H1 (cell line): ENCODE measurements around the gene DCDC2. TPM values are rescaled to one million over a fixed set of nuclear protein-coding genes. Genes with fewer than 3 reads are reported as not detected.

ENCODE experiments used
- CTCF ChIA-PET: fragments of 300-600 bp; sonication (Branson Sonifier 250); formaldehyde crosslinking; loops from one replicate; lab custom pipeline; 2021; ENCODE audit not compliant: partially characterized antibody; lab: Charles Lee
- POLR2A ChIA-PET: fragments of 300-600 bp; sonication (Branson Sonifier 250); formaldehyde crosslinking; loops from one replicate; lab custom pipeline; 2021; ENCODE audit warnings: inconsistent platforms; ENCODE audit not compliant: partially characterized antibody; lab: Charles Lee
- DNase-seq, 2 experiments: peaks; one replicate each; pipeline versions ENCODE4 v3.0.0 to v3.0.0-alpha.2; 2010 to 2022; ENCODE audit warnings: low spot score in 2 of 2, low read depth in 1 of 2, mixed read lengths in 1 of 2
- FAIRE-seq: peaks from 2 replicates; lab custom pipeline; 2011; peaks lifted over from hg19 to GRCh38; lab: Jason Lieb, UNC
- H2AFZ ChIP-seq: 2 replicates; pipeline ENCODE4 v1.8.1; 2012; ENCODE audit warnings: low read length, inconsistent platforms
- H2AK5ac ChIP-seq: 2 replicates; pipeline ENCODE4 v1.6.1; 2013; ENCODE audit warnings: low read depth, low read length
- H2BK120ac ChIP-seq: replicated peaks from 2 replicates; pipeline ENCODE3; 2013; ENCODE audit warnings: low read depth, low read length, inconsistent platforms
- H2BK12ac ChIP-seq: 2 replicates; pipeline ENCODE4 v1.6.1; 2013; ENCODE audit warnings: low read depth, low read length
- H2BK15ac ChIP-seq: 2 replicates; pipeline ENCODE4 v1.6.1; 2013; ENCODE audit warnings: low read length
- H2BK20ac ChIP-seq: 2 replicates; pipeline ENCODE4 v1.6.1; 2013; ENCODE audit warnings: low read length
- H2BK5ac ChIP-seq: 2 replicates; pipeline ENCODE4 v1.6.1; 2013; ENCODE audit warnings: low read depth, low read length
- H3K14ac ChIP-seq: 2 replicates; pipeline ENCODE4 v1.6.1; 2013; ENCODE audit warnings: inconsistent platforms; ENCODE audit not compliant: insufficient read length
- H3K18ac ChIP-seq: 2 replicates; pipeline ENCODE4 v1.6.1; 2013; ENCODE audit warnings: low read length; ENCODE audit errors: extremely low read depth
- H3K23ac ChIP-seq: 2 replicates; pipeline ENCODE4 v1.6.1; 2013; ENCODE audit warnings: inconsistent platforms; ENCODE audit not compliant: insufficient read length
- H3K23me2 ChIP-seq: 2 replicates; pipeline ENCODE4 v1.6.1; 2013; ENCODE audit warnings: low read depth, low read length
- H3K27ac ChIP-seq: 2 replicates; pipeline ENCODE4 v1.6.1; 2011; ENCODE audit warnings: low read depth, low read length, inconsistent platforms
- H3K27me3 ChIP-seq, 4 experiments: replicated peaks in 1 of 4; 1 replicate in 1 of 4; 2 replicates in 3 of 4; pipeline versions ENCODE4 v1.6.1 to v1.8.1; 2011 to 2013; ENCODE audit warnings: low read length in 3 of 4, mild to moderate bottlenecking in 3 of 4, inconsistent platforms in 2 of 4, mixed read lengths in 2 of 4, moderate library complexity in 1 of 4; ENCODE audit not compliant: control insufficient read depth in 3 of 4, insufficient read depth in 3 of 4; ENCODE audit errors: extremely low read depth in 1 of 4
- H3K36me3 ChIP-seq, 4 experiments: 2 replicates each; pipeline versions ENCODE4 v1.6.1 to v1.8.1; 2011 to 2013; ENCODE audit warnings: mild to moderate bottlenecking in 4 of 4, low read length in 3 of 4, moderate library complexity in 2 of 4, control low read depth in 1 of 4, inconsistent platforms in 1 of 4; ENCODE audit not compliant: insufficient read depth in 4 of 4, control insufficient read depth in 2 of 4
- H3K4ac ChIP-seq: replicated peaks from 2 replicates; pipeline ENCODE3; 2013; ENCODE audit warnings: low read length, low read depth, mixed read lengths, inconsistent platforms; ENCODE audit not compliant: insufficient read length
- H3K4me1 ChIP-seq, 4 experiments: replicated peaks in 1 of 4; 1 replicate in 1 of 4; 2 replicates in 3 of 4; pipeline versions ENCODE4 v1.6.1 to v1.8.1; 2011 to 2013; ENCODE audit warnings: low read length in 3 of 4, inconsistent platforms in 2 of 4, mixed read lengths in 1 of 4; ENCODE audit not compliant: insufficient read depth in 4 of 4, control insufficient read depth in 3 of 4
- H3K4me2 ChIP-seq, 2 experiments: 2 replicates each; pipeline versions ENCODE4 v1.6.1 to v1.8.1; 2011 to 2013; ENCODE audit warnings: low read depth in 2 of 2, low read length in 2 of 2, control low read depth in 1 of 2, inconsistent platforms in 1 of 2, mild to moderate bottlenecking in 1 of 2; ENCODE audit not compliant: insufficient read depth in 1 of 2
- H3K4me3 ChIP-seq, 4 experiments: fragments of 200-600, 300-600 bp in 1 of 4; sonication (generic), shearing (Covaris generic), sonication (Bioruptor Twin) in 1 of 4; 2 replicates each; pipeline versions ENCODE4 v1.5.1 to v1.8.1; 2011 to 2016; ENCODE audit warnings: low read length in 4 of 4, low read depth in 3 of 4, control low read depth in 2 of 4, inconsistent platforms in 2 of 4, mild to moderate bottlenecking in 2 of 4, mixed read lengths in 1 of 4, moderate library complexity in 1 of 4; ENCODE audit not compliant: insufficient read depth in 2 of 4; ENCODE audit errors: extremely low read depth in 1 of 4
- H3K56ac ChIP-seq: replicated peaks from 2 replicates; pipeline ENCODE3; 2013; ENCODE audit warnings: low read depth, mild to moderate bottlenecking, mixed read lengths, low read length, inconsistent platforms; ENCODE audit not compliant: insufficient read length
- H3K79me1 ChIP-seq: 2 replicates; pipeline ENCODE4 v1.6.1; 2013; ENCODE audit warnings: low read depth, low read length, control low read depth
- H3K79me2 ChIP-seq, 2 experiments: 2 replicates each; pipeline versions ENCODE4 v1.6.1 to v1.8.1; 2012 to 2013; ENCODE audit warnings: low read length in 2 of 2, mild to moderate bottlenecking in 2 of 2, inconsistent platforms in 1 of 2; ENCODE audit not compliant: insufficient read depth in 2 of 2, control insufficient read depth in 1 of 2
- H3K9ac ChIP-seq, 4 experiments: replicated peaks in 1 of 4; 1 replicate in 1 of 4; 2 replicates in 3 of 4; pipeline versions ENCODE4 v1.6.1 to v1.8.1; 2011 to 2013; ENCODE audit warnings: low read depth in 3 of 4, low read length in 3 of 4, control low read depth in 2 of 4, mild to moderate bottlenecking in 2 of 4, moderate library complexity in 2 of 4, inconsistent platforms in 1 of 4; ENCODE audit errors: extremely low read depth in 1 of 4
- H3K9me3 ChIP-seq, 2 experiments: 2 replicates each; pipeline versions ENCODE4 v1.6.1 to v1.8.1; 2012 to 2013; ENCODE audit warnings: mild to moderate bottlenecking in 2 of 2, moderate library complexity in 2 of 2, control low read depth in 1 of 2, inconsistent platforms in 1 of 2, low read depth in 1 of 2, low read length in 1 of 2, mixed read lengths in 1 of 2; ENCODE audit not compliant: insufficient read depth in 2 of 2
- H4K20me1 ChIP-seq, 2 experiments: replicated peaks in 1 of 2; 2 replicates each; pipeline versions ENCODE3 to v1.8.1; 2011 to 2013; ENCODE audit warnings: inconsistent platforms in 2 of 2, low read length in 2 of 2, mild to moderate bottlenecking in 1 of 2; ENCODE audit not compliant: insufficient read depth in 2 of 2, control insufficient read depth in 1 of 2
- H4K5ac ChIP-seq: 2 replicates; pipeline ENCODE4 v1.6.1; 2013; ENCODE audit warnings: low read length, low read depth, mixed read lengths, inconsistent platforms; ENCODE audit not compliant: insufficient read length
- H4K8ac ChIP-seq: 2 replicates; pipeline ENCODE4 v1.8.0; 2013; ENCODE audit warnings: mild to moderate bottlenecking, moderate library complexity, low read length, inconsistent platforms; ENCODE audit not compliant: insufficient read depth; ENCODE audit errors: extremely low read depth
- H4K91ac ChIP-seq: replicated peaks from 2 replicates; pipeline ENCODE3; 2013; ENCODE audit warnings: low read length, mixed read lengths, inconsistent platforms; ENCODE audit not compliant: insufficient read length
- E2F6 ChIP-seq: IDR thresholded peaks from 2 replicates; pipeline ENCODE4 v1.6.1; 2012; ENCODE audit warnings: inconsistent platforms
- HDAC2 ChIP-seq, 2 experiments: fragments of 300-600 bp in 1 of 2; sonication (generic) in 1 of 2; IDR thresholded peaks; 2 replicates each; pipeline ENCODE4 v1.6.1; 2011 to 2012; ENCODE audit warnings: low read depth in 2 of 2, low read length in 2 of 2, mild to moderate bottlenecking in 2 of 2, moderate library complexity in 2 of 2, borderline replicate concordance in 1 of 2, inconsistent platforms in 1 of 2
- HDAC6 ChIP-seq: IDR thresholded peaks from one replicate; pipeline ENCODE4 v1.7.1; 2012; ENCODE audit warnings: low read depth, mild to moderate bottlenecking, inconsistent platforms, low read length, moderate library complexity
- JUND ChIP-seq: IDR thresholded peaks from 2 replicates; pipeline ENCODE4 v1.6.1; 2011; ENCODE audit warnings: mild to moderate bottlenecking, improper control_type of control experiment, low read length
- KDM4A ChIP-seq: IDR thresholded peaks from one replicate; pipeline ENCODE4 v1.7.1; 2012; ENCODE audit warnings: low read depth, mild to moderate bottlenecking, moderate library complexity, low read length, inconsistent platforms; ENCODE audit not compliant: severe bottlenecking
- MAX ChIP-seq: IDR thresholded peaks from 2 replicates; pipeline ENCODE4 v1.6.1; 2012; ENCODE audit warnings: inconsistent platforms
- SIN3A ChIP-seq, 2 experiments: IDR thresholded peaks in 1 of 2; conservative IDR thresholded peaks in 1 of 2; 2 replicates each; pipeline ENCODE4 v1.6.1; 2011 to 2012; ENCODE audit warnings: low read length in 2 of 2, improper control_type of control experiment in 1 of 2, low read depth in 1 of 2, mild to moderate bottlenecking in 1 of 2
- TEAD4 ChIP-seq: IDR thresholded peaks from 2 replicates; pipeline ENCODE4 v1.6.1; 2012; ENCODE audit warnings: low read depth, low read length, inconsistent platforms, mixed read lengths
- YY1 ChIP-seq: IDR thresholded peaks from 2 replicates; pipeline ENCODE4 v1.6.1; 2011; ENCODE audit warnings: low read depth, mild to moderate bottlenecking, low read length
- WGBS, 2 experiments: shearing (Covaris generic) in 1 of 2; methylation state at CpG; one replicate each; pipeline versions ENCODE4 v1.1.6 to v1.1.7; 2013 to 2015; ENCODE audit warnings: low lambda C conversion rate in 2 of 2, mixed read lengths in 2 of 2, inconsistent platforms in 1 of 2, low coverage in 1 of 2, missing lambda C conversion rate in 1 of 2; ENCODE audit not compliant: insufficient replicate concordance in 2 of 2, insufficient coverage in 1 of 2, insufficient read length in 1 of 2; ENCODE audit errors: extremely low coverage in 1 of 2, missing lambda C conversion rate in 1 of 2; 5-methylcytosine and 5-hydroxymethylcytosine counted together
- polyA plus RNA-seq, 7 experiments: library from polyadenylated mRNA; depleted of rRNA in 3 of 7; stranded (reverse) in 5 of 7; unstranded in 2 of 7; fragments of >200 nt in 5 of 7; fragments of 200-250 nt in 2 of 7; gene quantifications; 1 replicate in 5 of 7; 2 replicates in 1 of 7; 4 replicates in 1 of 7; pipeline versions ENCODE4 v1.2.1 to v1.2.3, GENCODE V29; 2011 to 2013; ENCODE audit warnings: missing spikeins in 2 of 7, mixed read lengths in 2 of 7
- total RNA-seq: library from RNA; stranded (reverse); fragmentation: NEBNext Ultra II Directional; extraction: Animal tissue kit (Norgen Biotek cat#: 25700); gene quantifications from 2 replicates; pipeline ENCODE4 v1.2.1, GENCODE V29; 2021

Gene DCDC2
- total and polyA plus RNA-seq, 2 of the 8 experiments (the other 6 are each of a cell fraction or from before 2014, with no cell fraction given) = 0.03 to 0.15 TPM

DNA sequence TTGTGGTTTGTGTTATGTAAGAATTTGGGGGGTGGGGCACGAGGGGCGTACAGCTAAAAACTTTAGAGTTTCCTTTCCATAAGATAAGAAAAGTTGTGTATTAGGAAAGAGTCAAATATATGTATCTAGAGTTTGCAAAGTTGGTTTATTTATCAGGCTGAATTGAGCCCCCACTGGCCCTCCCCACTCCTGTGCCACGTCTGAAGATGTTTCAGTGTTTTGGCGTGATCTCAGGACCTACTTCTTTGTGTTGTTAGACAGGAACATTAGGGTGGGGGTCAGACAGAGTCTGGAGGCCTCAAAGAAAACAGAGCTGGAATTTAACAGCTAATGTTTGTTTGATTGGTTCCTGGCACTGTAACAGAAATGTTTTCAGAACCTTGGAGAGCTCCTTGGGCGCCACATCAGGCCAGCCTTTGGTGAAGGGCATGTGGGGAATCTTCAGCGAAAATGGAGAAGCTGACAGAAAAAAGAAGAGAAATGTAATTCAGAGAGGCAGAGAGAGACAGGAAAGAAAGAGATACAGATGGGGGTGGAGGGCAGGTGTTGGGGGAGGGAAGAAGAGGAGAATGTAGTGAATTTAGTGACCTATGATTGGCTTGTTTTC lies 231.2 kb downstream of the DCDC2 start:
- H3K79me1 ChIP-seq = no peaks in the 10 kb centered on the region
- H3K79me2 ChIP-seq = no peaks in the 10 kb centered on the region
- peak overlapping the region; percentile 69 to 93 for H3K4me2 ChIP-seq
- H3K14ac ChIP-seq = no peak overlapping the region
- H3K18ac ChIP-seq = no peak overlapping the region
- H3K27ac ChIP-seq = no peak overlapping the region
- H3K4me1 ChIP-seq = peaks cover 0 to 5% (median under 1%) of the 10 kb centered on the region in 4 experiments; a peak in 2 of 7 replicates
- H3K27me3 ChIP-seq = no peaks in the 10 kb centered on the region; a peak in 1 of 7 replicates
- H2AFZ ChIP-seq = peak overlapping the region; percentile 65; the same call in 1 of the 2 replicates
- DNase-seq (peak; percentile 25 to 75), FAIRE-seq (peak; percentile 74)
- no peak overlapping the region for H2BK15ac ChIP-seq
- TF ChIP-seq JUND (no peak), HDAC6 (no peak), TEAD4 (peak; percentile 63; the same call in 1 of the 2 replicates), SIN3A (conservative IDR thresholded peaks at IDR 0.05 in 1 of 2, IDR thresholded peaks at IDR 0.05 in 1 of 2; ENCODE audit: low read depth in 1 of 2, low read length in 2 of 2) (peak; percentile 82 to 91; a peak in 2 of 4 replicates), E2F6 (peak; percentile 39; the same call in 1 of the 2 replicates), HDAC2 (IDR thresholded peaks at IDR 0.05; ENCODE audit: borderline replicate concordance in 1 of 2, low read depth in 2 of 2, low read length in 2 of 2) (0 out of 4 replicates have a peak, but pooled peaks of 1 of the 2 experiments have one; percentile 66), YY1 (peak; percentile 58; the same call in 1 of the 2 replicates), MAX (peak; percentile 42), KDM4A (peak; percentile 1)
- H4K91ac ChIP-seq = no peak overlapping the region
- H2BK5ac ChIP-seq = no peak overlapping the region
- H2BK12ac ChIP-seq = no peak overlapping the region
- no peak overlapping the region for H3K4ac ChIP-seq
- H3K9me3 ChIP-seq = no peaks in the 10 kb centered on the region
- no peak overlapping the region for H2BK120ac ChIP-seq
- H4K5ac ChIP-seq = no peak overlapping the region
- H4K8ac ChIP-seq = no peak overlapping the region
- H3K9ac ChIP-seq = no peak overlapping the region
- H3K56ac ChIP-seq = no peak overlapping the region
- H2AK5ac ChIP-seq = no peak overlapping the region
- ChIA-PET POLR2A (no interaction called here), CTCF (interaction anchor here (0.9 to 1.3 kb wide), 7 partner anchors 8 to 87 kb away, joined by 3 to 5 read pairs (median 4); no protein-coding TSS in a partner anchor)
- H3K23ac ChIP-seq = no peak overlapping the region
- WGBS, 2 experiments = 6% methylated on average over 6 of the region's 6 CpGs; no CpG with 5 or more reads in 1 of the 2 experiments
- H3K23me2 ChIP-seq = peaks cover 5% of the 10 kb centered on the region; the same call in 1 of the 2 replicates
- no peaks in the 10 kb centered on the region for H4K20me1 ChIP-seq
- no peak overlapping the region for H2BK20ac ChIP-seq
- no peaks in the 10 kb centered on the region for H3K36me3 ChIP-seq
- peak overlapping the region; percentile 49 to 68 (median 50); a peak in 7 of 8 replicates for H3K4me3 ChIP-seq
